Stimulated activated CD4-positive, alpha-beta T cell treated with anti-CD3 and anti-CD28 coated beads, Interleukin-4, amount 100 ng/mL, for 24 hours (primary cell): Measurements from ENCODE around the gene MRPL18.

Source experiments
- DNase-seq: peaks from one replicate; pipeline ENCODE4 v3.0.0-alpha.2; 2020

MRPL18 gene

DNA sequence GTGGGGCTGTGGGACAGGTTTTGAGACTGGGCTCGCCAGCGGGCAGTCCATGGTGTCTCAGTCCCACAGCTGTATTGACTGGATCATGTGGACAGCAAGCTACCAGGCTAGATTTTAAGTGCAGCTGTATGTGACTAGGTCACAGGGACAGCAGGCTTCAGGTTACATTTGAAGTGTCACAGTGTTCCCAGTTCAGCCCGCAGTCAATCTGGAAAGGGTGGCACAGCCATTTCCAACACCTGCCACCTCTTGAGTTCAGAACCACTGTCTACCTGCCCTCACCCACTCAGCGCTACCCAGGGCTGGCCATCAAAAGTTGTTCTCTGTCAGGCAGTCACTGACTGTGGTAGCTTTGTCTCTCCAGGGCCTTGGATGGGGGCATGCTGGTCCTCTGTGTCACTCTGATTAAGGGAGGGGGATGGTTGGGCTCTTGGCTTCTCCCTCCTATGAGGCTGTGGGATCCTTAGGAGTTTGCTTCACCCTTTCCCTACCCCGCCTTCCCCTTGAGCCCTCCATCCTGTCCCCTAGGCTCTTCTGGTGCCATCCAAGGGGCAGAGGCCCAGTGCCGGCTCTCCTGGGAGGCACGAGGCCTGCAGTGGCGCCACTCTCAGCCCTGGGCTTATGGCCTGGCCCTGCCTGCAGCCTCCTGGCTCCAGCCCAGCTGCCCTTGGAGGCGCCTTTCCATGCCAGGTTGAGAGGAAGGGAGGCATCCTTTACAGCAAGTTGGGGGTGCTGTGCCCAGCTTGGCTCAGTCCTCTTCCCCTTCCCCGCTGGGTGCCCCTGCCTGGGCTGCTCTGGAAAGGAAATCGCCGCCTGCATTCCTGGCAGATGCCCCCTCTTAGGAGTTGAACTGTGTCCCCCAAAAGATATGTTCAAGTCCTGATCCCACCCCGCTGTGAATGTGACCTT lies 54.7 kb downstream of the MRPL18 start:
- DNase-seq: no peak
